SK-N-MC (cell line): Measurements from ENCODE around the gene LGALS7B.

Source experiments
- EZH2 ChIP-seq: fragments of 200-600 bp; sonication (generic); IDR thresholded peaks from one replicate; pipeline ENCODE4 v1.6.1; 2017; ENCODE audit warnings: antibody characterized with exemption
- POLR2AphosphoS5 ChIP-seq: IDR thresholded peaks from 2 replicates; pipeline ENCODE4 v1.6.1; 2012; ENCODE audit warnings: mild to moderate bottlenecking, low read depth, low read length, borderline replicate concordance

DNA sequence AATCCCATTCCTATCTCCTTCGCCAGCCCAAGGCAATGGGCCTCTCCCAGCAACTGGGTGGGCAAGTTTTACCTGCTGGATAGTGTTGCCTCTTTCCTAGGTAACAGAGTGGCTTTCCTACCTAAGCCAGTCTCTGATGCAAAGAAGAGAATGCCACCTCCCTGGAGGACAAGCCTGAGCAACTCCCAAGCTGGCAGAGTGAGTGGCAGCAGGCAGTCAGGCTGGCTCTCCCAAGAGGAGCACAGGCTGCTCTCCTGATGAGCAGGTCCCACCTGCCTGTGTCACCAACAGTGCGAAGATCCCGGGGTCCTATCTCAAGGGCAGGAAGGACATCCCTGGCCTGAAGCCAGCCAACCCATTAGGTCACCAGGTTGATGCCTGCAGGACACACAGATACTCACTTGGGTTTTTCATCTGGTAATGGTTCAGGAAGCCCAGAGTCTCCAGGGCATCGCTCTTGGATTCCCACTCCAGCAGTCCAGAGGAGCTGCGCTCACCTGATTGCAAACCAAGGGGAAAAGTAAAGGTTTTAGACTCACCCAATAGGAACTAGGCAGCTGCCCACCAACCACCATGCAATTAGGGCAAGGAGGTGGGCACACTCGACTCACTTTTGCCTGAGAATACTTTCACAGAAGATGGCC, 48.1 kb downstream of the LGALS7B start:
- TF ChIP-seq EZH2 = no peak
- no peak for TF ChIP-seq POLR2AphosphoS5
